Activated B cell treated with CpG ODN at 0.5 μM for 24 hours (primary cell): ENCODE results near the gene RABGAP1L. TPM values are rescaled to one million over a fixed set of nuclear protein-coding genes. Genes with fewer than 3 reads are reported as not detected.
"Not testable (repeated sequence)": the region's sequence is repeated elsewhere in the genome, so short reads cannot be mapped to it uniquely, and the experiment has no call there.

Experiments used
- ATAC-seq: fragments of 200-7000 bp; cut with Tn5 transposase; one replicate; pipeline ENCODE4 v1.10.0; 2021; ENCODE audit warnings: low read depth, mild to moderate bottlenecking, moderate library complexity
- CTCF ChIA-PET: fragments of 350-600 bp; sonication (Branson Sonifier 250); formaldehyde crosslinking; loops from one replicate; lab custom pipeline; 2021; ENCODE audit warnings: antibody characterized with exemption; lab: Charles Lee
- POLR2A ChIA-PET: fragments of 350-600 bp; sonication (Branson Sonifier 250); formaldehyde crosslinking; loops from one replicate; lab custom pipeline; 2021; ENCODE audit warnings: antibody characterized with exemption; lab: Charles Lee
- DNase-seq: peaks from one replicate; pipeline ENCODE4 v3.0.0; 2022
- H3K27ac Mint-ChIP-seq: one replicate; pipeline ENCODE4 v1.8.0; 2020; ENCODE audit warnings: mixed read lengths
- H3K27me3 Mint-ChIP-seq: one replicate; pipeline ENCODE4 v1.8.0; 2021; ENCODE audit warnings: mixed read lengths
- H3K36me3 Mint-ChIP-seq: one replicate; pipeline ENCODE4 v1.8.0; 2021; ENCODE audit warnings: low read depth, mixed read lengths
- H3K4me1 Mint-ChIP-seq: one replicate; pipeline ENCODE4 v1.8.0; 2021; ENCODE audit warnings: mixed read lengths
- H3K4me3 Mint-ChIP-seq: one replicate; pipeline ENCODE4 v1.8.0; 2020; ENCODE audit warnings: mild to moderate bottlenecking, mixed read lengths
- H3K9me3 Mint-ChIP-seq: one replicate; pipeline ENCODE4 v1.8.0; 2020; ENCODE audit warnings: mixed read lengths
- CTCF ChIP-seq: fragments of 200-600 bp; IDR thresholded peaks from one replicate; pipeline ENCODE4 v1.8.0; 2022; ENCODE audit warnings: antibody characterized with exemption, mild to moderate bottlenecking
- intact Hi-C: fragments of 100-400 bp; cut with micrococcal nuclease; formaldehyde crosslinking; loops from one replicate; pipeline ENCODE4 v1.15.1; 2024
- total RNA-seq: library from RNA; stranded (reverse); gene quantifications from 2 replicates; pipeline ENCODE4 v1.2.3, GENCODE V29; 2022

RABGAP1L gene
- total RNA-seq, 1 donor from 2014 or later, result 126 TPM

- ChIA-PET POLR2A (no interaction called here), CTCF (no interaction called here)
- no peak for TF ChIP-seq CTCF
- ATAC-seq (no peak), DNase-seq (no peak)
- no peak overlapping the region for H3K27ac Mint-ChIP-seq
- peaks cover 16% of the 10 kb centered on the region for H3K4me1 Mint-ChIP-seq
- H3K27me3 Mint-ChIP-seq, result no peaks in the 10 kb centered on the region
- no peak overlapping the region for H3K4me3 Mint-ChIP-seq
- intact Hi-C loops, result no loop called here
- H3K9me3 Mint-ChIP-seq, result peaks cover 8% of the 10 kb centered on the region
- H3K36me3 Mint-ChIP-seq, result peaks cover 23% of the 10 kb centered on the region
These were observed 360.5 kb downstream of the RABGAP1L start for GRCh38 chr1:174519844-174520243.

GRCh38 chr1:174531751-174532150, 372.4 kb downstream of the RABGAP1L start:
- no peak for ATAC-seq
- TF ChIP-seq CTCF, result no peak
- Mint-ChIP-seq H3K27ac (no peak overlapping the region), H3K4me1 (peaks cover 2% of the 10 kb centered on the region), H3K36me3 (peaks cover 39% of the 10 kb centered on the region), H3K27me3 (no peaks in the 10 kb centered on the region), H3K9me3 (peaks cover 23% of the 10 kb centered on the region), H3K4me3 (no peak overlapping the region)
- CTCF ChIA-PET, result no interaction called here
- DNase-seq, result no peak
- POLR2A ChIA-PET, result no interaction called here
- intact Hi-C loops, result no loop called here

GRCh38 chr1:174534789-174535188, 375.5 kb downstream of the RABGAP1L start:
- ATAC-seq (no peak), DNase-seq (no peak)
- ChIA-PET CTCF (no interaction called here), POLR2A (no interaction called here)
- Mint-ChIP-seq H3K27ac (no peak overlapping the region), H3K36me3 (peaks cover 42% of the 10 kb centered on the region), H3K9me3 (peaks cover 22% of the 10 kb centered on the region), H3K27me3 (no peaks in the 10 kb centered on the region), H3K4me1 (no peaks in the 10 kb centered on the region), H3K4me3 (no peak overlapping the region)
- no peak for TF ChIP-seq CTCF
- intact Hi-C loops, result no loop called here

- TF ChIP-seq CTCF, result no peak
- intact Hi-C loops, result no loop called here
- CTCF ChIA-PET, result no interaction called here
- Mint-ChIP-seq H3K4me3 (no peak overlapping the region), H3K27me3 (no peaks in the 10 kb centered on the region), H3K4me1 (no peaks in the 10 kb centered on the region), H3K27ac (no peak overlapping the region), H3K36me3 (peaks cover 44% of the 10 kb centered on the region), H3K9me3 (peaks cover 22% of the 10 kb centered on the region)
- DNase-seq (no peak), ATAC-seq (no peak)
- POLR2A ChIA-PET, result no interaction called here
These were observed 375.9 kb downstream of the RABGAP1L start for GRCh38 chr1:174535207-174535606.

- intact Hi-C loops, H3K9me3 Mint-ChIP-seq, H3K27me3 Mint-ChIP-seq, ATAC-seq, H3K4me1 Mint-ChIP-seq, CTCF ChIA-PET, H3K4me3 Mint-ChIP-seq, DNase-seq, POLR2A ChIA-PET, H3K27ac Mint-ChIP-seq: not testable (repeated sequence)
- peaks cover 59% of the 10 kb centered on the region for H3K36me3 Mint-ChIP-seq
These were observed 384.1 kb downstream of the RABGAP1L start for GRCh38 chr1:174543421-174543820.

- H3K4me1 Mint-ChIP-seq, result peaks cover 25% of the 10 kb centered on the region
- no peak overlapping the region for H3K27ac Mint-ChIP-seq
- H3K36me3 Mint-ChIP-seq, result peaks cover 16% of the 10 kb centered on the region
- DNase-seq (no peak), ATAC-seq (no peak)
- POLR2A ChIA-PET, result no interaction called here
- H3K9me3 Mint-ChIP-seq, result peaks cover 3% of the 10 kb centered on the region
- H3K27me3 Mint-ChIP-seq, result no peaks in the 10 kb centered on the region
- intact Hi-C loops, result no loop called here
- H3K4me3 Mint-ChIP-seq, result no peak overlapping the region
- CTCF ChIA-PET, result no interaction called here
- TF ChIP-seq CTCF, result no peak
These were observed 391.0 kb downstream of the RABGAP1L start for GRCh38 chr1:174550296-174550695.
